DND-41 (cell line): Measurements from ENCODE around the gene NEDD4L.

ENCODE experiments used
- CTCF ChIP-seq: IDR thresholded peaks from 2 replicates; pipeline ENCODE4 v1.5.1; 2012; ENCODE audit warnings: borderline replicate concordance, low read length, moderate library complexity, mild to moderate bottlenecking; ENCODE audit not compliant: poor library complexity, severe bottlenecking; ENCODE audit errors: extremely low read depth
- EZH2 ChIP-seq: IDR thresholded peaks from 3 replicates; pipeline ENCODE4 v1.6.1; 2012; ENCODE audit warnings: borderline replicate concordance, low read depth, mild to moderate bottlenecking, moderate library complexity, low read length, inconsistent platforms; ENCODE audit not compliant: severe bottlenecking

GRCh38 chr18:58378411-58379379 is 334.7 kb downstream of the NEDD4L start:
- no peak for TF ChIP-seq CTCF
- TF ChIP-seq EZH2: no peak
